Stimulated activated CD8-positive, alpha-beta memory T cell treated with anti-CD3 and anti-CD28 coated beads, Interleukin-4, amount 100 ng/mL, for 1 hour (primary cell): Measurements from ENCODE around the gene PHACTR3.
"Not testable (repeated sequence)": the region's sequence is repeated elsewhere in the genome, so short reads cannot be mapped to it uniquely, and the experiment has no call there.

ENCODE experiments used
- DNase-seq, 2 donors: peaks; one replicate each; pipeline ENCODE4 v3.0.0-alpha.2; 2020; ENCODE audit warnings: low read depth in 2 of 2, low spot score in 1 of 2

The PHACTR3 gene

GRCh38 chr20:59848182-59848581, 243.8 kb downstream of the PHACTR3 start:
- DNase-seq: no peak

- no peak for DNase-seq
These were observed 245.8 kb downstream of the PHACTR3 start for GRCh38 chr20:59850018-59850641.

- DNase-seq: not testable (repeated sequence)
These were observed 252.2 kb downstream of the PHACTR3 start for GRCh38 chr20:59856526-59856925.

GRCh38 chr20:59856941-59857340, 252.6 kb downstream of the PHACTR3 start:
- DNase-seq: not testable (repeated sequence)

GRCh38 chr20:59857966-59858365, 253.6 kb downstream of the PHACTR3 start:
- no peak for DNase-seq

- DNase-seq: no peak
These were observed 254.1 kb downstream of the PHACTR3 start for GRCh38 chr20:59858425-59858824.

- DNase-seq: no peak
These were observed 257.1 kb downstream of the PHACTR3 start for GRCh38 chr20:59861401-59861800.

- DNase-seq: no peak
These were observed 258.7 kb downstream of the PHACTR3 start for GRCh38 chr20:59863058-59863457.

GRCh38 chr20:59864726-59865125, 260.4 kb downstream of the PHACTR3 start:
- DNase-seq: no peak

- DNase-seq: no peak
These were observed 262.0 kb downstream of the PHACTR3 start for GRCh38 chr20:59866338-59866737.

- DNase-seq: no peak
These were observed 266.8 kb downstream of the PHACTR3 start for GRCh38 chr20:59871096-59871495.

GRCh38 chr20:59873409-59873808, 269.1 kb downstream of the PHACTR3 start:
- no peak for DNase-seq

GRCh38 chr20:59880198-59880597, 275.9 kb downstream of the PHACTR3 start:
- DNase-seq: no peak

- DNase-seq: no peak
These were observed 280.2 kb downstream of the PHACTR3 start for GRCh38 chr20:59884494-59884893.

GRCh38 chr20:59888050-59888449, 283.7 kb downstream of the PHACTR3 start:
- no peak for DNase-seq

GRCh38 chr20:59890035-59890434, 285.7 kb downstream of the PHACTR3 start:
- DNase-seq: not testable (repeated sequence)

GRCh38 chr20:59891581-59891980, 287.2 kb downstream of the PHACTR3 start:
- DNase-seq: no peak

GRCh38 chr20:59895908-59896307, 291.6 kb downstream of the PHACTR3 start:
- no peak for DNase-seq
